HEK293T (cell line): ENCODE data around the gene ZDHHC24.

ENCODE experiments used
- BHLHE40 ChIP-seq: fragments of 450-650 bp; IDR thresholded peaks from 2 replicates; pipeline ENCODE4 v1.6.1; 2016; ENCODE audit warnings: mild to moderate bottlenecking, moderate library complexity, borderline replicate concordance
- FOXM1 ChIP-seq: fragments of 450-650 bp; IDR thresholded peaks from 2 replicates; pipeline ENCODE4 v1.6.1; 2017; ENCODE audit warnings: mild to moderate bottlenecking, borderline replicate concordance
- SP1 ChIP-seq: fragments of 450-650 bp; IDR thresholded peaks from 2 replicates; pipeline ENCODE4 v1.6.1; 2017
- TARDBP ChIP-seq: fragments of 450-650 bp; IDR thresholded peaks from 2 replicates; pipeline ENCODE4 v1.6.1; 2016
- ZNF384 ChIP-seq: fragments of 450-650 bp; IDR thresholded peaks from 2 replicates; pipeline ENCODE4 v1.6.1; 2016
- TF ChIP-seq, protein P1 (sequence below): fragments of 450-650 bp; IDR thresholded peaks from 2 replicates; pipeline ENCODE4 v1.6.1; 2016

DNA sequence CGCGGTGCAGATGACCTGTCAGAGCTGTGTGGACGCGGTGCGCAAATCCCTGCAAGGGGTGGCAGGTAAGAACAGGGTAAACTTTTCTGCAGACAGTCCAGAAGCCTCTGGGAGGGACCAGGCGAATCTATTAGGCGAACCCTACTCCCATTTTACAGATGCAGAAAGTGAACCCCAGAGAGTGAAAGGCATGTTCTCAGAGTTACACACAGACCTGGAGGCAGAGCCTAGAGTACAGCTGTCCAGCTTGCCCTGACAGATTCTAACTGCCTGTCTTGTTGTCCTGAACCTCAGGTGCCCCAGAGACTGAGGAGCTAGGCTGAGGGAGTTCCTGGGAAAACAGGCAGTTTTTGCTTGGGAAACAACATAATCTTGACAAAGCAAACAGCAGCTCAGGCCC is 47.8 kb upstream of the ZDHHC24 start:
- no peak for TF ChIP-seq SP1
- TF ChIP-seq, protein P1, sequence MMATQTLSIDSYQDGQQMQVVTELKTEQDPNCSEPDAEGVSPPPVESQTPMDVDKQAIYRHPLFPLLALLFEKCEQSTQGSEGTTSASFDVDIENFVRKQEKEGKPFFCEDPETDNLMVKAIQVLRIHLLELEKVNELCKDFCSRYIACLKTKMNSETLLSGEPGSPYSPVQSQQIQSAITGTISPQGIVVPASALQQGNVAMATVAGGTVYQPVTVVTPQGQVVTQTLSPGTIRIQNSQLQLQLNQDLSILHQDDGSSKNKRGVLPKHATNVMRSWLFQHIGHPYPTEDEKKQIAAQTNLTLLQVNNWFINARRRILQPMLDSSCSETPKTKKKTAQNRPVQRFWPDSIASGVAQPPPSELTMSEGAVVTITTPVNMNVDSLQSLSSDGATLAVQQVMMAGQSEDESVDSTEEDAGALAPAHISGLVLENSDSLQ = no peak
- no peak for TF ChIP-seq BHLHE40
- no peak for TF ChIP-seq FOXM1
- no peak for TF ChIP-seq ZNF384
- TF ChIP-seq TARDBP = no peak
